Upper lobe of left lung (tissue), 6 donors: Measurements from ENCODE around the gene VPS13D. TPM values are rescaled to one million over a fixed set of nuclear protein-coding genes. Genes with fewer than 3 reads are reported as not detected.
A peak's percentile ranks its signal among the peaks of the same experiment; 100 is the strongest.

Experiments used
- ATAC-seq, 2 donors: fragments of 200-7000 bp; cut with Tn5 transposase; one replicate each; pipeline ENCODE4 v1.9.1; 2022; ENCODE audit warnings: mild to moderate bottlenecking in 2 of 2, moderate library complexity in 2 of 2; ENCODE audit not compliant: low FRiP score in 2 of 2
- DNase-seq, 2 donors: peaks; one replicate each; pipeline ENCODE4 v3.0.0-alpha.2; 2019 to 2020
- H3K27ac ChIP-seq, 4 donors: fragments of 200-600 bp; sonication (generic); one replicate each; pipeline ENCODE4 v1.5.1; 2016 to 2019
- H3K27me3 ChIP-seq, 4 donors: fragments of 200-600 bp; sonication (generic); one replicate each; pipeline ENCODE4 v1.5.1; 2017 to 2019
- H3K36me3 ChIP-seq, 4 donors: fragments of 200-600 bp; sonication (generic); one replicate each; pipeline ENCODE4 v1.5.1; 2016 to 2019
- H3K4me1 ChIP-seq, 4 donors: fragments of 200-600 bp; sonication (generic); one replicate each; pipeline ENCODE4 v1.5.1; 2018 to 2019
- H3K4me3 ChIP-seq, 4 donors: fragments of 200-600 bp; sonication (generic); one replicate each; pipeline ENCODE4 v1.5.1; 2017 to 2019; ENCODE audit warnings: mild to moderate bottlenecking in 2 of 4, moderate library complexity in 1 of 4
- H3K9me3 ChIP-seq, 4 donors: fragments of 200-600 bp; sonication (generic); one replicate each; pipeline ENCODE4 v1.5.1; 2018 to 2019
- CTCF ChIP-seq, 6 experiments: fragments of 450-650 bp in 4 of 6; fragments of 200-600 bp in 2 of 6; sonication (generic) in 2 of 6; IDR thresholded peaks; one replicate each; pipeline ENCODE4 v1.5.1; 2016 to 2019; ENCODE audit warnings: antibody characterized with exemption in 6 of 6
- EP300 ChIP-seq, 4 donors: sonication (generic); formaldehyde crosslinking; IDR thresholded peaks; one replicate each; pipeline ENCODE4 v1.5.1; 2017; ENCODE audit warnings: antibody characterized with exemption in 4 of 4, control low read depth in 2 of 4
- POLR2A ChIP-seq, 4 donors: fragments of 450-650 bp; IDR thresholded peaks; one replicate each; pipeline ENCODE4 v1.5.1; 2016 to 2017; ENCODE audit warnings: antibody characterized with exemption in 4 of 4, mild to moderate bottlenecking in 2 of 4
- POLR2AphosphoS5 ChIP-seq, 2 donors: sonication (generic); formaldehyde crosslinking; IDR thresholded peaks; one replicate each; pipeline ENCODE4 v1.5.1; 2017; ENCODE audit warnings: antibody characterized with exemption in 2 of 2
- WGBS, 2 donors: methylation state at CpG; one replicate each; pipeline ENCODE4 v1.1.5; 2017 to 2018; 5-methylcytosine and 5-hydroxymethylcytosine counted together
- total RNA-seq, 6 donors: library from RNA; depleted of rRNA in 4 of 6; stranded (reverse); fragments of >200 nt in 4 of 6; gene quantifications; one replicate each; pipeline versions ENCODE4 v1.1.0 to v1.2.1, GENCODE V29; 2016 to 2021
- donor health status: DM: no; HTN: no; CAD: no; lungs with moderate emphysema.
- donor health status: DM: no; HTN: yes; CAD: no; lungs with severe emphysema.

Gene VPS13D
- total RNA-seq, 6 donors from 2014 or later = 54.9 to 181 (median 87.9) TPM

DNA sequence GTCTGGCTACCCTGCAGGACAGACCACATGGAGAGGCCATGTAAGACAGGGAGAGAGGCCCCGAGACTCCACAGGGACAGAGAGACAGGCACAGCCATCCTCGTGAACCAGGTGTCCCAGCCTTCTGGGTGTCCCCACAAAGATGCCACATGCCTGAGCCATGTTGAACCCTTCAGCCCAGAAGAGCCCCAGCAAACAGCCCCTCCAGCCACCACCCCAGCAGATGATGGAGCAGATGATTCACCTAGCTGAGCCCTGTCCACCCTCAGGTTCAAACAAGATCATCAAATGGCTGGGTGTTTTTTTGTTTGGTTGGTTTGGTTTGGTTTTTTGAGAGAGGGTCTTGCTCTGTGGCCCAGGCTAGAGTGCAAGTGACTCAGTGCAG is 309.5 kb downstream of the VPS13D start:
- WGBS, 2 donors = 91 to 100% methylated on average over 2 of the region's 2 CpGs
- Histone ChIP-seq H3K27ac (peak overlapping the region in 3 of 4 donors; percentile 31 to 69 (median 52)), H3K9me3 (peaks cover 0 to 4% (median 0%) of the 10 kb centered on the region in 4 donors), H3K4me3 (no peak overlapping the region), H3K27me3 (no peaks in the 10 kb centered on the region), H3K36me3 (no peaks in the 10 kb centered on the region), H3K4me1 (peaks cover 15 to 33% (median 18%) of the 10 kb centered on the region in 4 donors)
- ATAC-seq (no peak), DNase-seq (no peak)
- TF ChIP-seq EP300 (IDR thresholded peaks at IDR 0.05) (no peak), CTCF (IDR thresholded peaks at IDR 0.05) (no peak), POLR2AphosphoS5 (IDR thresholded peaks at IDR 0.05) (no peak), POLR2A (IDR thresholded peaks at IDR 0.05) (no peak)

DNA sequence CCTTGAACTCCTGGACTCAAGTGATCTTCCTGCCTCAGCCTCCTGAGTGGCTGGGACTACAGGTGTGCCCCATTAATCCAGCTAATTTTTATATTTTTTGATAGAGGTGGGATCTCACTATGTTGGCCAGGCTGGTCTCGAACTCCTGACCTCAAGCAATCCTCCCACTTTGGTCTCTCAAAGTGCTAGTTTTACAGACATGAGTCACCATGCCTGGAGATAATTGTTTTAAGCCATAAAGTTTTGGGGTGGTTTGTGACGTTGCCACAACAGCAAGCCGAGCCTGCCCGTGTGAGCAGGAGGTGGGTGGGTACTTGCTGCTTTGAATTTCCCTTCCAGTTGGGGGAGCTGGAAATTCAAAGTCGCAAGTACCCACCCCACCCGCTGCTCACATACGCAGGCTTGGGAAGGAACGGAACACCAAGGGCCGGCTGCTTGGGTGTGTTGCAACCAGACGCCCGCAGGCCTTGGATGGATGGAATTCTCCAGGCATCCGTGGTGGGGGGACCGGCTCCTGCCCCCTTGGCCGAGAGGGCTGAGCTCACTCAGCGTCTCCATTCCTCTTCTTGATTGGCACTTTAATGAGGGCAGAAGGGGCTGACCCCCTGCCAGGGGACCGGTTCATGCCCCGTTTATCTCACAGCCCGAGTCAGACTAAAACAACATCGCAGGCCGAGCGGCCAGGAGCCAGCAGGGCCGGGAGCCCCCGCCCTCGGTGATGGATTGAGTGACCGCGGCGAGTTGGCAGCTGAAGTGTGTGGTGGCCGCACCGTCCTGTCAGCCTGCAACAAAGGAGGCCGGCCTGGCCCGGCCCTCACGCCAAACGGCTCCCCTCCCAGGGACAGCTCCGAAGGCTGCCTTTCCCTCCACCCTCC is 310.1 kb downstream of the VPS13D start:
- WGBS, 2 donors = 40 to 41% methylated on average over 8 to 33 of the region's 34 CpGs
- H3K4me1 ChIP-seq = peaks cover 16 to 38% (median 18%) of the 10 kb centered on the region in 4 donors
- H3K27me3 ChIP-seq = no peaks in the 10 kb centered on the region
- ATAC-seq = peak; percentile 85 to 90
- peak overlapping the region; percentile 4 to 69 (median 42) for H3K27ac ChIP-seq
- no peak overlapping the region for H3K4me3 ChIP-seq
- peaks cover 0 to 4% (median 0%) of the 10 kb centered on the region in 4 donors for H3K9me3 ChIP-seq
- H3K36me3 ChIP-seq = no peaks in the 10 kb centered on the region
- TF ChIP-seq CTCF (IDR thresholded peaks at IDR 0.05) = peak in 2 of 6 experiments; percentile 4 to 6
- peak in 1 of 2 donors; percentile 41 for TF ChIP-seq POLR2AphosphoS5 (IDR thresholded peaks at IDR 0.05)
- TF ChIP-seq EP300 (IDR thresholded peaks at IDR 0.05) = no peak
- peak; percentile 69 to 92 for DNase-seq

DNA sequence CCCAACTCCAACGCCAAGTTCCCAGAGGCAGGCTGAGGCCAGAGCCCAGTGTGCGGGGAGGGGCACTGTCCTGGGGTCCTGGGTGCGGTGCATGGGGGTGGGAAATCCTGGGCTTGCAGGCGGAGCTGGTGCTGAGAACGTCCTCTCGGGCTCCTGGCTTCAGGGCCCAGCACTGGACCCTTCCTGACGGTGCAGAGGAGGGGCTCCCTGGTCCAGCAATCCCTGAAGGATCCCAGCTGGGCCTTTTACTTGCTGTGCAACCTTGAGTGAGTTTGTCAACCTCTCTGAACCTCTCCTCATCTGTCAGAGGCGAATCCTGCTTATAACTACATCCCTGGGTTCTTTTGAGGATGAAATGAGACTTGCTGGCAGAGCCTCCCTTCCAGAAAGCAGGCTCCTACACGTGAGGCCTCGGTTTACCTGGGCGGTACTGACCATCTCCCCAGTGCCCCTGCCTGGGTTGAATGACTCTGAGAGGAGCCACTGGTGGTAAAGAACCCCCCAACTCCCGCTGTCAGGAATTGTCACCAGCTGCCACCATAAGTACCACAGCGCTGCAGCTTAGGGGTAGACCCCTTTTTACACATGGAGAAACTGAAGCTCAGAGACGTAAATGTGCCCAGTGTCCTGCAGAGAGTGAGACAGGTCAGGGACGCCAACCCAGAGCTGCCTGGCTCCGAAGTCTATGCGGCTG is 310.9 kb downstream of the VPS13D start:
- WGBS, 2 donors = 77 to 82% methylated on average over 6 to 17 of the region's 17 CpGs
- Histone ChIP-seq H3K4me3 (no peak overlapping the region), H3K4me1 (peaks cover 17 to 43% (median 19%) of the 10 kb centered on the region in 4 donors), H3K27me3 (no peaks in the 10 kb centered on the region), H3K27ac (peak overlapping the region; percentile 4 to 69 (median 42)), H3K36me3 (no peaks in the 10 kb centered on the region), H3K9me3 (peaks cover 0 to 4% (median 0%) of the 10 kb centered on the region in 4 donors)
- no peak for TF ChIP-seq EP300 (IDR thresholded peaks at IDR 0.05)
- no peak for DNase-seq
- ATAC-seq = peak in 1 of 2 donors; percentile 19

- TF ChIP-seq POLR2A (IDR thresholded peaks at IDR 0.05) (no peak), POLR2AphosphoS5 (IDR thresholded peaks at IDR 0.05) (peak in 1 of 2 donors; percentile 13)
- H3K4me1 ChIP-seq = peaks cover 17 to 43% (median 19%) of the 10 kb centered on the region in 4 donors
- H3K36me3 ChIP-seq = no peaks in the 10 kb centered on the region
- peak in 1 of 2 donors; percentile 44 for DNase-seq
- peak in 1 of 2 donors; percentile 37 for ATAC-seq
- 67 to 75% methylated on average over 11 to 17 of the region's 17 CpGs for WGBS, 2 donors
- H3K4me3 ChIP-seq = no peak overlapping the region
- no peaks in the 10 kb centered on the region for H3K9me3 ChIP-seq
- H3K27ac ChIP-seq = peak overlapping the region in 2 of 4 donors; percentile 23 to 28
- H3K27me3 ChIP-seq = no peaks in the 10 kb centered on the region
Measured at GRCh38 chr1:12541274-12542137, 311.7 kb downstream of the VPS13D start.

DNA sequence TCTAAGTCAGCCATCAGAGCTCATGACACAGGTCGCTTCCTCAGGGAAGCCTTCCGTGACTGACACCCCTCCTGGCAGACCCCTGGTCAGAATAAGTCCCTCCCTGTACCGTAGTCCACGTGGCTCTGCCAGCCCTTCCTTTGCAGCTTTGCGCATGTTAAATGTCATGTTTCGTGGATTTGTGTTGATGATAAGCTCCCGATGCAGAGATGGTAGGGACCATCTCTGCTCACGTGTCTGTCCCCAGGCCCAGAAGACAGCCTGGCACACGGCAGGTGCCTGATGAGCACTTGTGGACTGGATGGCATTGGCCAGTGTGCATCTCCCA is 312.3 kb downstream of the VPS13D start:
- Histone ChIP-seq H3K27ac (peak overlapping the region in 1 of 4 donors; percentile 28), H3K4me3 (no peak overlapping the region), H3K36me3 (no peaks in the 10 kb centered on the region), H3K27me3 (no peaks in the 10 kb centered on the region), H3K4me1 (peaks cover 17 to 46% (median 22%) of the 10 kb centered on the region in 4 donors), H3K9me3 (no peaks in the 10 kb centered on the region)
- WGBS, 2 donors = 95% methylated on average over 9 of the region's 9 CpGs
- no peak for ATAC-seq
- TF ChIP-seq POLR2AphosphoS5 (IDR thresholded peaks at IDR 0.05) (no peak), POLR2A (IDR thresholded peaks at IDR 0.05) (no peak)
- no peak for DNase-seq
